Prostate gland (tissue), 2 donors: ENCODE results near the gene U2AF2. TPM values are rescaled to one million over a fixed set of nuclear protein-coding genes. Genes with fewer than 3 reads are reported as not detected.

Experiments
- DNase-seq: peaks from one replicate; pipeline ENCODE4 v3.0.0-alpha.2; 2019; ENCODE audit warnings: low spot score
- H3K27ac ChIP-seq, 2 donors: fragments of 200-600 bp; sonication (generic); 2 replicates each; pipeline ENCODE4 v1.5.1; 2017 to 2019
- H3K27me3 ChIP-seq: fragments of 200-600 bp; sonication (generic); replicated peaks from 2 replicates; pipeline ENCODE4 v1.5.1; 2019; ENCODE audit not compliant: insufficient read depth
- H3K36me3 ChIP-seq, 2 donors: fragments of 200-600 bp; sonication (generic); 1 replicate in 1 of 2; 2 replicates in 1 of 2; pipeline versions ENCODE4 v1.5.1 to v1.8.1; 2017 to 2019
- H3K4me1 ChIP-seq: fragments of 200-600 bp; sonication (generic); replicated peaks from 2 replicates; pipeline ENCODE4 v1.5.1; 2019
- H3K4me3 ChIP-seq, 2 donors: fragments of 200-600 bp; sonication (generic); 2 replicates each; pipeline ENCODE4 v1.5.1; 2017 to 2019
- H3K9me3 ChIP-seq: fragments of 200-600 bp; sonication (generic); 2 replicates; pipeline ENCODE4 v1.5.1; 2017
- POLR2A ChIP-seq: fragments of 450-650 bp; IDR thresholded peaks from one replicate; pipeline ENCODE4 v1.6.1; 2016; ENCODE audit warnings: antibody characterized with exemption, mild to moderate bottlenecking
- POLR2AphosphoS5 ChIP-seq: sonication (generic); formaldehyde crosslinking; IDR thresholded peaks from one replicate; pipeline ENCODE4 v1.6.1; 2017; ENCODE audit warnings: antibody characterized with exemption
- WGBS: methylation state at CpG from one replicate; pipeline ENCODE4 v1.1.5; 2018; 5-methylcytosine and 5-hydroxymethylcytosine counted together
- intact Hi-C: fragments of 100-400 bp; cut with DNase I; formaldehyde crosslinking; loops from one replicate; pipeline ENCODE4 v1.14.2; 2022
- total RNA-seq, 2 donors: library from RNA; depleted of rRNA; stranded (reverse); fragments of >200 nt; gene quantifications; one replicate each; pipeline ENCODE4 v1.1.0, GENCODE V29; 2016
- TF ChIP-seq, protein P1 (sequence below), 4 experiments: fragments of 200-600 bp in 2 of 4; fragments of 450-650 bp in 2 of 4; sonication (generic) in 2 of 4; IDR thresholded peaks; 1 replicate in 3 of 4; 2 replicates in 1 of 4; pipeline ENCODE4 v1.5.1; 2016 to 2019; ENCODE audit warnings: antibody characterized with exemption in 4 of 4, mild to moderate bottlenecking in 2 of 4, moderate library complexity in 2 of 4

The U2AF2 gene
- total RNA-seq, 2 donors from 2014 or later: 99.2 to 224 TPM

DNA sequence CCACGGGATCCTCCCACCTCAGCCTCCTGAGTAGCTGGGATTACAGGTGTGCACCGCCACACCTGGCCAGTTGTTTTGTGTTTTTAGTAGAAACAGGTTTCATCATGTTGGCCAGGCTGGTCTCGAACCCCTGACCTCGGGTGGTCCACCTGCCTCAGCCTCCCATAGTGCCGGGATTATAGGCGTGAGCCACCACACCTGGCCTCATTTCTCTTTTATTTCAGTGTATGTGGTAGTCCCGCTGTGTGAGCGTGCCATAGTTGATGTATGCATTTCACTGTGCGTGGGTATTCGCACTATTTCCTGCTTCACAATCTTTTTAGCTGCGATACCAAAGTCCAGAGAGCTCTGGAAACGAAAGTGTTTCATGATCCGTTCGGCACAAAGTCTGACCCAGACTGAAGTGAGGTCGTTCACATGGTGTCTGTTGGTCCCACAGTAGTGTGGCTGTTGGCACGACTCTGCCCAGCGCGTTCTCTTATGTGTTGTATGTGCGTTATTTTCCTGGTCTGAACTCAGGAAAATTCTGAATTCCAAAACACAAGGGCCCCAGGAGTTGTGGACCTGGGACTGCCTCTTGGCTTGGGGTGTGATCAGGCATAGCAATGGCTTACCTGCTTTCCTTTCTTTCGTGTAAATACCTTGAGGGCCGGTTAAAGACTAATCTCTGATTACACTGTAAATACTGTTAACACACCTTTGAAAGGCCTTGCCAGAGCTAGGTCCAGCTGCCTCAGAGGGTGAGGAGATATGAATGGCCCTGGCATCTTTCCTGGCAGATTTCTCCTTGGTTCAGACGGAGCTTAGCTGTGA is 28.8 kb downstream of the U2AF2 start:
- Histone ChIP-seq H3K4me1 (peaks cover 6% of the 10 kb centered on the region), H3K9me3 (no peaks in the 10 kb centered on the region), H3K27ac (peak overlapping the region; percentile 0 to 65), H3K4me3 (no peak overlapping the region), H3K27me3 (no peaks in the 10 kb centered on the region), H3K36me3 (peaks cover 4 to 11% of the 10 kb centered on the region in 2 donors)
- TF ChIP-seq, protein P1, sequence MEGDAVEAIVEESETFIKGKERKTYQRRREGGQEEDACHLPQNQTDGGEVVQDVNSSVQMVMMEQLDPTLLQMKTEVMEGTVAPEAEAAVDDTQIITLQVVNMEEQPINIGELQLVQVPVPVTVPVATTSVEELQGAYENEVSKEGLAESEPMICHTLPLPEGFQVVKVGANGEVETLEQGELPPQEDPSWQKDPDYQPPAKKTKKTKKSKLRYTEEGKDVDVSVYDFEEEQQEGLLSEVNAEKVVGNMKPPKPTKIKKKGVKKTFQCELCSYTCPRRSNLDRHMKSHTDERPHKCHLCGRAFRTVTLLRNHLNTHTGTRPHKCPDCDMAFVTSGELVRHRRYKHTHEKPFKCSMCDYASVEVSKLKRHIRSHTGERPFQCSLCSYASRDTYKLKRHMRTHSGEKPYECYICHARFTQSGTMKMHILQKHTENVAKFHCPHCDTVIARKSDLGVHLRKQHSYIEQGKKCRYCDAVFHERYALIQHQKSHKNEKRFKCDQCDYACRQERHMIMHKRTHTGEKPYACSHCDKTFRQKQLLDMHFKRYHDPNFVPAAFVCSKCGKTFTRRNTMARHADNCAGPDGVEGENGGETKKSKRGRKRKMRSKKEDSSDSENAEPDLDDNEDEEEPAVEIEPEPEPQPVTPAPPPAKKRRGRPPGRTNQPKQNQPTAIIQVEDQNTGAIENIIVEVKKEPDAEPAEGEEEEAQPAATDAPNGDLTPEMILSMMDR (IDR thresholded peaks at IDR 0.05): no peak
- TF ChIP-seq POLR2AphosphoS5: peak; percentile 84
- WGBS: 60% methylated on average over 22 of the region's 22 CpGs
- peak; percentile 74 for DNase-seq
- intact Hi-C loops: no loop called here

DNA sequence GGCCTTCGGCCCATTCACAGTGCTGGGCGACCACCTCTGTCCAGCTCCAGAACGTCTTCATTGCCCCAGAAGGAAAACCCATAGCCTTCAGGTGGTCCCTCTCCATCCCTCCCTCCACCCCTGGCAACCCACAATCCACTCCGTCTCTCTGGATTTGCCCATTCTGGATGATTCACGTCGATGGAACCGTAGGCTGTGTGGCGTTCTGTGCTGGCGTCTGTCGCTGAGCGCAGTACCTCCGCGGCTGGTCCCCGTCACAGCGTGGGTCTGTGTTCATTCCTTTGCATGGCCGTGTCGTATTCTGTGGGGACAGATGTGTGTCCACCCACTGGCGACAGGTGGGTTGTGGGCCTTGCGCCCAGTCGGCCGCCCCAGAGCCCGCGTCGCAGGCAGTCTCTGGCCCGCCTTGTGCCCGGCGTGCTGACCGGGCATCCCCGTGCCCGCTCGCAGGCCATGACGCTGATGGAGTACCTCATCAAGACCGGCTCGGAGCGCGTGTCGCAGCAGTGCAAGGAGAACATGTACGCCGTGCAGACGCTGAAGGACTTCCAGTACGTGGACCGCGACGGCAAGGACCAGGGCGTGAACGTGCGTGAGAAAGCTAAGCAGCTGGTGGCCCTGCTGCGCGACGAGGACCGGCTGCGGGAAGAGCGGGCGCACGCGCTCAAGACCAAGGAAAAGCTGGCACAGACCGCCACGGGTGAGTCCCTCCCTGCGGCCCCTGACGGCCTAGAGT is 30.3 kb downstream of the U2AF2 start:
- no peak overlapping the region for H3K27ac ChIP-seq
- WGBS: 94% methylated on average over 60 of the region's 60 CpGs
- H3K36me3 ChIP-seq: peaks cover 0 to 11% of the 10 kb centered on the region in 2 donors
- peaks cover 6% of the 10 kb centered on the region for H3K4me1 ChIP-seq
- intact Hi-C loops: no loop called here
- no peak for DNase-seq
- H3K9me3 ChIP-seq: no peaks in the 10 kb centered on the region
- no peak overlapping the region for H3K4me3 ChIP-seq
- no peaks in the 10 kb centered on the region for H3K27me3 ChIP-seq
- TF ChIP-seq POLR2AphosphoS5 (no peak), POLR2A (no peak)
- TF ChIP-seq, protein P1 (IDR thresholded peaks at IDR 0.05): no peak

DNA sequence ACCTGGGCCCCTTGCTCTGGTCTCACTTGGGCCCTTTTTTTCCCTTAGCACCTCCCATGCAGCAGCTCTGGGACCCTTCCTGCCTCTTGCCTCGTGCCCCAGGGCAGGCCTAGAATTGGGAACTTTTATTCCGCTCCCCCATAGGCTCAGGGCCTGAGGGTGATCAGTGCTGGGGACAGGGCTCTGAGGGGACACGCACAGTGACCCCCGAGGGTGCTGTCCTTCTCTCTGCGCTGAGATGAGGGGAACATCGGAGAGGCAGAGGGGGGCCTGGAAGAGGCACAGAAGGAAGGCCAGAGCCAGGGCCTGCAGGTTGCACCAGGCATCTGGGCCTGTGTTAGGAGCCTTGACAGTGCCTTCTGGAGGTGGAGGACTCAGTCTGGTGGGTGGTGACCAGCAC is 30.9 kb downstream of the U2AF2 start:
- H3K4me3 ChIP-seq: no peak overlapping the region
- H3K27me3 ChIP-seq: no peaks in the 10 kb centered on the region
- no peaks in the 10 kb centered on the region for H3K9me3 ChIP-seq
- 98% methylated on average over 6 of the region's 6 CpGs for WGBS
- intact Hi-C loops: no loop called here
- no peak overlapping the region for H3K27ac ChIP-seq
- TF ChIP-seq POLR2AphosphoS5: no peak
- no peak for TF ChIP-seq POLR2A
- TF ChIP-seq, protein P1 (IDR thresholded peaks at IDR 0.05): no peak
- no peak for DNase-seq
- peaks cover 0 to 17% of the 10 kb centered on the region in 2 donors for H3K36me3 ChIP-seq
- peaks cover 6% of the 10 kb centered on the region for H3K4me1 ChIP-seq

DNA sequence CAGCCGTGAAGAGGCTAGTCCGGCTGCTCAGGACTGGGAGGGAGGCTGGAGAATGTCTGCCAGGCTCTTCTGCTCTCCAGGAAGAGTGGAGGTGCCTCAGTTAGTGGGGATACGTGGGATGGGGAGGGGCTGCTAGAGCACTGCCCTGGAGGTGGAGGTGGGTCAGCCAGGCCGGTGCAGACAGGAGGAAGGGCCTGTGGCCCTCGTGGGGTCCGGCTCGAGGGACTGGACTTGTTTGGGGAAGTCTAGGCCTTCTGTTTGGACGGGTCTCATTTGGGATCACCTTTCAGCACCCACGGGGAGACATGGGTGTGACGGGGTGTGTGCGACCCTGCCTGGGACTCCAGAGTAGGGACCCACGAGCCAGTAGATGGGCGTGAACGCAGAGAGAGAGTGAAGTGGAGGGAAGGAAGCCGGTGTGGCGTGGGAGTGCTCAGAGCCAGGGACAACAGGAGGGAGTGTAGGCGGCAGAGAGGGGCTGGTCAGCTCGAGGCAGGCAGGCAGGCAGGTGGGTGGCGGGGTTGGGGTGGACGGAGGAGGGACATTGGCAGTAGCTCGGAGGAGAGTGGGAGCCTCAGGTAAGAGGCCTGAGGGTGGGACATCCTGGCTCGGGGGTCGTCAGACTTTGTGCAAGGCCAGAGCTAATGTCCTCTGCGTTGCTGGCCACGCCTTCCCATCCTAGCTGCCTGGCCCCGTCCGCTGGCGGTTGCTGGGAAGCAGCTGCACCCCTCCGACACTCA is 31.6 kb downstream of the U2AF2 start:
- H3K36me3 ChIP-seq: peaks cover 0 to 21% of the 10 kb centered on the region in 2 donors

More for the DNA sequence above, 31.6 kb downstream of the U2AF2 start:
- Histone ChIP-seq H3K27ac (no peak overlapping the region), H3K9me3 (no peaks in the 10 kb centered on the region), H3K27me3 (no peaks in the 10 kb centered on the region), H3K4me1 (peaks cover 6% of the 10 kb centered on the region), H3K4me3 (no peak overlapping the region)
- TF ChIP-seq POLR2A: no peak
- no peak for DNase-seq
- intact Hi-C loops: no loop called here
- whole genome bisulfite sequencing: 90% methylated on average over 29 of the region's 29 CpGs
